NCI-H510A treated with DMSO at 0.1 percent for 48 hours (cell line): ENCODE results near the gene NAXD.
"Not testable (repeated sequence)": the region's sequence is repeated elsewhere in the genome, so short reads cannot be mapped to it uniquely, and the experiment has no call there.

Experiments
- DNase-seq: peaks from one replicate; lab custom pipeline; 2025; lab: John Stamatoyannopoulos, UW

Gene NAXD

DNA sequence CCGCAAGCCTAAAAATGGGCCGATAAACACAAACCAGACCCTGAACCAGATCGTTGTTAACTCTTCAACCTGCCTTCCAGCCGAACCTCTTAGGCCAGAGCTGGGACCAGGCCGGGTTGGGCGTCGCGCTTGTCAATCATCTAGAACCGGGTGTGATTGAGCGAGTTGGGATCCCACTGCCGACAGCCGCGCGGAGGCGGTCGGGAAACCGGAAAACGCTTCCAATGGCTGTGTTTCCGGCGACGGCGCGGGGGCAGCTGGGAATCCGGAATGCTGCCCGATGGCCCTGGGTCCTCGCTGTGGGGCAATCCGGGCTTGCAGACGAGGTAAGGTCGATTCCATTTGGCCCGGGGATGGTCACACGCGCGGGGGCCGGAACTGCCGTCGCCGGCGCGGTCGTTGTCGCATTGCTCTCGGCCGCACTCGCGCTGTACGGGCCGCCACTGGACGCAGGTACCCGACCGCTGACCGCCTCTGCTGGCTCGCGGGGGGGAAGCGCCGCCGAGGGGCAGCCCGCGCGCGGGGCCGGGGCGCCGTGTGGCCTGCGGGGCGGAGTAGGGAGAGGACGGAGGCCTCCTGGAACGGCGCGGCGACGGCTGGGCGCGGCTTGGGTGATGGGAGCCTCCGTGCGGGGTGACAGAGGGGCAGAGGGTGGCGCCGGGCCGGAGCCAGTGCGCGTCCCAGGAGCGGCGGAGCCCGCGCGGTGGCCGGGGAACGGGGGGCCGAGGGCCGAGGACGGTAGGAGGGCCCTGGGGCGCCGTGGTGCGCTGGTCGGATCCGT, at the start of gene NAXD:
Gene NAXD (plus strand): TSS at position 224 of the 781 bp plus-strand sequence. CDS start 57 bp downstream, at position 281.
- DNase-seq = peak; percentile 90

DNA sequence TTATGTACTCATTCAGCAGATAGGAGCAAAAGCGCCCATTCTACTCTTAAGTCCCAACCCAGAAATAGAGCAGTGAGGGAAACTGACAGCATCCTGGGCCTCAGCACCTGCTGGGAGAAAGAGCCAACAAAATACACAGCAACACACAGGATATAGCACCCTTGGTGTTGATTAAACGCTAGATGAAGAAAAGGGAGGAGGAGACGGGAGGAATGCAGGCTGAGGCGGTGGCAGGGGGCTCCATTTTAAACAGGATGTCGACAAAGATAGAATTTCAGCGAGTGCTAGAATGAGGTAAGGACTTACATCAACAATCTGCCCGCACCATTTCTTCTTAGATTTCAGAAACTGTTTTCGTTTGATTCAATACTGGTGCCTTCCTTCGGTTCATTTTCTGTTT, 49.2 kb upstream of the NAXD start:
- no peak for DNase-seq

DNA sequence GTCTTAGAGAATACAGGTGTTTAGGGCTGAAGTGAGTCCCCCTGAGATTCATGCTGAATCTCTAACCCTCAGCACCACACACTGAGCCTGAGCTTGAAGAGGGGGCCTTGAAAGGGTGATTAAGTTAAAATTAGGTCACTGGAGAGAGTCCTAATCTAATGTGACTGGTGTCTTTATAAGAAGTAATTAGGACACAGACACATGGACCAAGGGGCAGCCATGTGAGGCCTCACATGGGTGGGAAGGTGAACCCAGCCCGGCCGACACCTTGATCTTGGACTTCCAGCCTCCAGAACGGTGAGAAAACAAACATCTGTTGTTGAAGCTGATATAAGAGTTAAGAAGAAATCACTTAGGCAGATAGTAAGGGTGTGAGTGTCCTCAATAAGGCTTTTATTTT, 46.7 kb upstream of the NAXD start:
- no peak for DNase-seq

DNA sequence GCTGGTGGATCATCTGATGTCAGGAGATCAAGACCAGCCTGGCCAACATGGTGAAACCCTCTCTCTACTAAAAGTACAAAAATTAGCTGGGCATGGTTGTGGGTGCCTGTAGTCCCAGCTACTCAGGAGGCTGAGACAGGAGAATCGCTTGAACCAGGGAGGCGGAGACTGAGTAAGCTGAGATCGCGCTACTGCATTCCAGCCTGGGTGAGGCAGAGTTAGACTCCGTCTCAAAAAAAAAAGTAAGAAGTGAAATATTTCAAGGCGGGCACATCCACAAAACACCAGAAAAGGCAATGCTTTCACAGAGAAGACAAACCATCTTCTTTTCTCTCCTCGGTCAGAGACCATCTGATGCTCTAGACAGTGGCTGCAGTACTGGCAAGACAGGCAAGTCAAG, 45.4 kb upstream of the NAXD start:
- not testable (repeated sequence) for DNase-seq

DNA sequence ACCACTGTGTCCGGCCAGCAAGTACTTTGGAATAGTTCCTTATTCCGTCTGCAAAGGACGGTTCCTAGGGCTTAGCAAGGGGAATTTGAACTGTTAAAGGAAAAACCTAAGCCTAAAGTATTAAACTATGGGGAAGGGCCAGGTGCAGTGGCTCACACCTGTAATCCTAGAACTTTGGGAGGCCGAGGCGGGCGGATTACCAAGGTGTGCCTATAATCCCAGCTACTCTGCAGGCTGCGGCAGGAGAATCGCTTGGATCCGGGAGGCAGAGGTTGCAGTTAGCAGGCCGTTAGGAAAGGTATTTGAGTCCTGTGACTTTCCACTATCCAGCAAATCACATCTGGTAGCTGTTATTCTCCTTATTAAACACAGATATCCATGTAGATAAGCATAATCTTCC, 44.5 kb upstream of the NAXD start:
- no peak for DNase-seq

DNA sequence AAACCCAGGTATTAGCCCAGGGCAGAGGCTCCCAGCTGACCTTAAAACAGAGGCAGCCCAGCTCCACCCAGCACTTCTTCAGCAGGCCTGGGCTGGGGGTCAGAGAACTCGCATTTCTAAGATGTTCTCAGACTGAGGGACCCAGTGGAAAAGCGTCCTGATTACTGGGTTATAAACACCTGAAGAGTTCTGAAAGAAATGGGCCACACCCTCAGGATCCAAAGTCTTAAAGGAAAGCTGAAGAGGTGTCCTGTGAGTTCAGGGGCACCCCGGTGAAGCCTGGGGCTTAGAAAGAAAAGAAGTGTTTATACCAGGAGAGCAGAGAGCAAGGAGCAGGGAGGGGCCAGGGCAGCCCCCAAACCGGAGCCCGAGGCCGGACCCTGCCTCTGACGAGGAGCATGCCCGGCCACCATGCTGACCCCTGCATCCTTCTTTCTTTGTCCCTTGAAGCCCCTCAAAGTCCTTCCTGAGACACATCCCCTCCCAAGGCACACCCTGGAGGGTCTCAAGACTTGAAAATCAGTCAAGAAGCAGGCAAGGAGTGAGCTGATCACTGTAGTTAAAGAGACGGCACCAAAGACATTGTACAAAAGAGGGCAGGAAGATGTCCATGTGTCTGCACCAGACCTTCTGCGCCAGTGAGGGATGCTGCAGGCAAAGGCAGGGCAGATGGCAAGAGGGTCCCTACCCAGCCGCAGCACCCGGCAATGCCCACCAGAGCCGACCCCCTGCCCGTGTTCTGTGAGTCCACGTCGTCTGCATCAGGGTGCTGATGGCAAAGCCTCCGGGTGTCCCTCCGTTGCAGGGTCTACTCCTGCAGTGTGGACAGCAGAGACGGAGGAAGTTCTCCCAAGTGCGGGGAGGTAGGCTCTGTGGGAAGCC, 43.2 kb upstream of the NAXD start:
- no peak for DNase-seq

DNA sequence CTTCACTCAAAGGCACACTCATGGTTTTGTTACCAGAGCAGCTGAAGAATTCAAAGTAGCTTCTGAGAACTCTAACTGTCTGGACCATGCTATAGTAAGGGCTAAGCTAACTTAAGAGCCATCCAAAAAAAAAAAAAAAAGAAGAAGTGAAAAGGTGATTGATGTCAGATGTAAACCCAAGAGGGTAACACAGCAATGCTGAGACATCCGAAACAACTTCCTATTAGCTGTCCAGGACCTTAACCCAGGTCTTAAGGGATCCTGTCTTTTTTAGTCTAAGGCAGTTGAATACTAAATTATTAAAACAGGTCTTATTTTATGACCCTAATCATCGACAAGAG, 42.6 kb upstream of the NAXD start:
- no peak for DNase-seq

DNA sequence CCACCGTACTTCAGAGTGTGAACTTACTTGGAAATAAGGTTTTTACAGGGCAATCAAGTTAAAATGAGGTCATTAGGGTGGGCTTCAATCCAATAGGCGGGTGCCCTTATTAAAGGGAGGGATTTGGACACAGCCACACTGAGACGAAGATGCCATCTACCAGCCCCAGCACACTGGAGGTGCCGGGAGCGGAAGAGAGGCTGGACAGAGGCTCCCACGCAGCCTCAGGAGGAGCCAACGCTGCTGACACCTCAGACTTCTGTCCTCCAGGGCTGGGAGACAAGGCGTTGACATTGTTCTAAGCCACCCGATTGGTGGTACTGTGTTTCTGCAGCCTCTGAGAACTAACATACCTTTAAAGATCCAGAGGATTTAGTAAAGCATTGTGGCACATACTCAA, 41.2 kb upstream of the NAXD start:
- no peak for DNase-seq

DNA sequence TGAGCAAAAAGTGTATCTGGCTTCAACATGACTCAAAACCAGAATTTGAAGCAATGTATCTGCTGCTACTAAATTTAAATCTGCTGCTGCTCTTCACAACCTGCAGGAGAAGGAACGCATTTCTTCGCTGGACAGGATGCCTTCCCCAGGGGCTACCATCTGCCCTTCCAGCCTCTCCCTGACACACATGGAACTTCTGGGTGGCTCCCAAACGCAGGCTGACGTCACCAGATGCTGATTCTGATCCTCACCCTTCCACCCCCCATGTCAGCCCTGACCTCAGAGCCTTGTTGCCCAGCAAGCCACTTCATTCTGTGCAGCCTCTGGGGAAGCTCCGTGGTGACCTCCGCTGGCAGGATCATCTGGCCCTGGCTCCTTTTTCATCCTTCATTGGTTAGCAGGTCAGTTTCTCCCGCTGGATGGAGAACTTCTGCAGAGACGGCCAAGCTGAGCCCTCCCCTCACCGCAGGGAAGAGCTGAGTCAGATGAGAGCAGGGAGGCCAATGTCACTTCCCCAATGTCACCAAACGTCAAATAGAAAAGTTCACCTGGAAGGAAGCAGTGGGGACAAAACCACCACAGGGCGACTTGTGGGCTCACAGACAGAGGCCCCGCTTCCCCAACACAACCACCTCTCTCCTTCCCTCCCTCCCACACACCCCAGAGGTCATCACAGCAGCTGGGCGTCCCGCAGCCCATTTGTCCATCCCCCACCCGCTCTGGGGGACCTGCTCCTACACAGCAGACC, 39.8 kb upstream of the NAXD start:
- DNase-seq = peak; percentile 73

DNA sequence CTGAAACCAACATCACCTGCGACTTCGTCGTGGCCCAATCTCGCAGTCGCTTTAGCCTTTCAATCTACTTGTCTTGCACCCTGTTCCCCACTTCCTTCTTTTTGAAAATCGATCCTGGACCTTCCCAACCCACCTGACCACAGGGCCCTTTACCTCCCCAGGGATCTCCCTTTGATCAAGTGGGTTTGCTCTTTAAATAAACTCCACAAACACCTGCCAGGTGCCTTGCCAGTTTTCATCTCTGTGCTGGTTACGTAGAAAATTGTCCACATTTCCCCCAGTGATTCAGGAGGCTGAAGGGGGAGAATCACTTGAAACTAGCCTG, 39.3 kb upstream of the NAXD start:
- DNase-seq = peak; percentile 48

DNA sequence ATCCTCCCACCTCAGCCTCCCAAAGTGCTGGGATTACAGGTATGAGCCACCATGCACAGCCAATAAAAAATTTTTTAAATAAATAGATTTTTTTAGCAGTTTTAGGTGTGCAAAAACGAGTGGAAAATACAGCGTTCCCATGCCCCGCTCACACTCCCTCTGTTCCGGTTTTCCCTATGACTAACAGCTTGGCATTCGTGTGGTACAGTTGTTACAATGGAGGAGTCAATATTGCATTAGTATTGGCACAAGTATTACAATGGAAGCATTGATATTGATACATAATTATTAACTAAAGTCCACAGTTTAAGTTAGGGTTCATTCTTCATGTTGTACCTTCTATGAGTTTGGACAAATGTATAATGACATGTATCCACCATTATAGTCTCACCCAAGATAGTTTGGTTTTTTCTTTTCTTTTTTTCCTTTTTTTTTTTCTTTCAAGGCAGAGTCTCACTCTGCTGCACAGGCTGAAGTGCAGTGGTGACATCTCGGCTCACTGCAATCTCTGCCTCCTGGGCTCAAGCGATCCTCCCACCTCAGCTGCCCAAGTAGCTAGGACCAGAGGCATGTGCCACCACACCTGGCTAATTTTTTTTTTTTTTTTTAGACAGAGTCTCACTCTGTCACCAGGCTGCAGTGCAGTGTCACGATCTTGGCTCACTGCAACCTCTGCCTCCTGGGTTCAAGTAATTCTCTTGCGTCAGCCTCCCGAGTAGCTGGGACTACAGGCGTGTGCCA, 38.4 kb upstream of the NAXD start:
- no peak for DNase-seq

DNA sequence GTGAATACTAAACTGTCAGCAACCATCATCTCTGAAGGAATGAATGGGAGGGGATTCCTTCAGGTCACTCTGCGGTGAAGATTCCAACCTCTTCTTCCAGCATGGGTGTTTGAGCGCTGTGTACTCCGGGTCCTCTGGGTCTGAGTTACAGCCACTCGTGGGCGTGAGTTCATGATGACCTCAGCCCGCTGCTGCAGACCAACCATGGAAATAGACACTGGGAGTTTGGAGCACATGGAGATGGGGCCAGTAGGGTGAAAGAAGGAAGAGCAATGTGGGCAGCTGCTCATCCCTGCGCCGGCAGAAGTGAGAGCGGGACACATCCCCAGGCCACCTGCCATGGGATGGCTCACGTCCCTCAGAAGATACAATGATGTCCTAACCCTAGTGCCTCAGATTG, 37.0 kb upstream of the NAXD start:
- no peak for DNase-seq

DNA sequence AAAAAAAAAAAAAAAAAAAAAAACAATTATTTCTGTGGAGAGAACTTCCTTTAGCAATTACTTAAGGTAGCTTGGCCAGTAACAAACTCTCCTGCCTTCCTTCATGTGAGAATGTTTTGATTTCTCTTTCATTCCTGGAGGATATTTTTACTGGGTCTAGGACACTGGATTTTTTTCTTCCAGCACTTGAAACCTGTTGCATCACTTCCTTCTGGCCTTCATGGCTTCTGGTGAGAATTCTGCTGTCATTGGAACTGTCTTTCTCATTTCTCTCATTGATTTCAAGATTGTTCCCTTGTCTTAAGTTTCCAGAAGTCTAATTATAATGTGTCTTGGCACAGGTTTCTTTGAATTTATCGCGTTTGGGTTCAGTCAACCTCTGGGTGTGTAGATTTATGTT, 34.5 kb upstream of the NAXD start:
- DNase-seq = no peak

DNA sequence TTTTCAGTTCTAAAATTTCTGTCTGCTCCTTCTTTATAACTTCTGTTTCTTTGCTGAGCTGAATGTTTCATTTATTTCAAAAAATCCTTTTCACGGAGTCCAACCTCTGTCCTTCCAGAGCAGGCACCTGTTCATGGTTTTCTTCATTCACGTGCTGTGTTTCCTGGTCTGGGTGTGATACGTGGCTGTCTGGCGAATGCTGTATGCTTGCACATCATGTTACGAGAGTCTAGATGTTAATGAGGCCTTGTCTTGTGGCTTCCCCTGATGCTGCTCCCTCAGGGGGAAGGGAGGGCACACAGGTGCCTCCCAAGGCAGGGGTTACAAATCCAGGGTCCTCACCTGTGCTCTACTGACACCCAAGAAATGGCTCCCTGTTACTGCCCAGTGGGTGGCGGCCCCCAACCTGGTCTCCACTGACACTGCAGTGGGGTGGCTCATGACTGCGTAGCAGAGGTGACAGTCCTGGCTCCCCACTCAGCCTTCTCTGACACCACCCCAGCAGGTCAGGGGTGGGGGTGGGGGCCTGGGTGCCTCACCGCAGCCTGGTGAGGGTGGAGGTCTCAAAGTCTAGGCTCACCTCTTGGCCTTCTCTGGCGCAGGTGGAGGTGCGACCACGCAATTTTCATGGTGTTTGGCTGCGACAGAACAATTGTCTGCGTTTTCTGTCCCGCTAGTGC, 33.7 kb upstream of the NAXD start:
- DNase-seq = no peak

DNA sequence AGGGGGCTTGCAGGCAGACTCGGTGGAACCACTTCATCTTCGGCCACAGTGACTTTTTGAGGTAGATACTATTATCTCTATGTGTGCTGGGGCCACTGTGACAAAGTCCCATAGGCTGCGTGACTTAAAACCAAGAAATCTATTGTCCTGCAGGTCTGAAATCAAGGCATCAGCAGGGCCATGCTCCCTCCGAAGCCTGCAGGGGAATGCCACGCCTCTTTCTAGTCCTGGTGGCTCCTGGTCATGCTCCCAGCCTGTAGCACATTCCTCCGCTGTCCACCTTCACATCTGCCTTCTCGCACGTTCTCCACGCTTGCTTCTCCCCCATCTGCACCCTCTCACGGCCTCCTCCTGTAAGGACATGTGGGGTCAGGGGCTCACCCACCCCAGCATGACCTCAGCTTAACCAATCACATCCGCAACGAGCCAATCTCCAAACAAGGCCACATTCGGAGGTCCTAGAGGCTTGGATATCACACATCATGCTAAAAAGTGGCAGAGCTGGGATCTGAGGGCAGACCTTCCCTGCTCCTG, 32.9 kb upstream of the NAXD start:
- no peak for DNase-seq

DNA sequence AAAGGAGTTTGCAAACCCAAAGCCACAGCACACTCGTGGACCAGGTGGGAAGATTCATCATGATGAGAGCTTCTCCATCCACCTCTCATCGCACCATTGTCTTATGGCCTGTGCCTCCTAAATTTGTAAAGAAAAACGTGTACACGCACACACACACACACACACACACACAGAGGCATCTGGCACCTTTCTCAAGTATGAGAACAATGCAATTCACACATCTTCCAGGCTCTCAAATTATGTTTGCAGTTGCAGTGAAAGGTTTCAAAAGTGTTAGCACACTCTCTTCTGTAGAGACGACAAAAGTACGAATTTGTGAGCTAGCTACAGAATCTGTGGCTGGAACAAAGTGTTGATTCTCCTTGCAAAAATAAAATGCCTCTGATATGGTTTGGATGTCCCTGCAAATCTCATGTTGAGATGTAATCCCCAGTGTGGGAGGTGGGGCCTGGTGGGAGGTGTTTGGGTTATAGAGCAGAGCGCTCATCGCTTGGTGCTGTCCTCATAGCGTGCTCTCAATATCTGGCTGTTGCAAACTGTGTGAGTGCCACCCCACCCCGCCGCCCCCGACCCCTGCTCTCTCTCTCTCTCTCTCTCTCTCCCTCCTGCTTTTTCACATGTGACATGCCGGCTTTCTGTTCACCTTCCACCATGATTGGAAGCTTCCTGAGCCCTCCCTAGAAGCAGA, 32.0 kb upstream of the NAXD start:
- no peak for DNase-seq

DNA sequence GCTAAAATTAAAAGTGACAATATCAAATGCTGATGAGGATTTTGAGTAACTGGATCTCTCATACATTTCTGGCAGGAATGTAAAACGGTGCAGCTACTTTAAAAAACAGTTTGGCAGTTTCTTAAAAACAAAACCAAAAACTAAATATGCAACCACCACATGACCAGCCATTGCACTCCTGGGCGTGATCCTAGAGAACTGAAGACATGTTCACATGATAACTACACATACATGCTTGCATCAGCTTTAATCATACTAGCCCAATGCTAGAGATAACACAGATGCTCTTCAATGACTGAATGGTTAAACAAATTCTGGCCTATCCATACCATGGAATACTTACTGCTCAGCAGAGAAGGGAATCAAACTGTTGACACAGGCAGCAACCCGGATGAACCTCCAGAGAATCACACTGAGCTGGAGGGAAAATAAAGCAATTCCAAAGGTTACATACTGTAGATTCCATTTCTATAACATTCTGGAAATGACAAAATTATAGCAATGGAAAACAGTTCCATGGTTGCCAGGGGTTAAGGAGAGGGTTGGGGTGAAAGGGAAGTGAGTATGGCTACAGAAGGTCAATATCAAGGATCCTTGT, 25.5 kb upstream of the NAXD start:
- DNase-seq = no peak

DNA sequence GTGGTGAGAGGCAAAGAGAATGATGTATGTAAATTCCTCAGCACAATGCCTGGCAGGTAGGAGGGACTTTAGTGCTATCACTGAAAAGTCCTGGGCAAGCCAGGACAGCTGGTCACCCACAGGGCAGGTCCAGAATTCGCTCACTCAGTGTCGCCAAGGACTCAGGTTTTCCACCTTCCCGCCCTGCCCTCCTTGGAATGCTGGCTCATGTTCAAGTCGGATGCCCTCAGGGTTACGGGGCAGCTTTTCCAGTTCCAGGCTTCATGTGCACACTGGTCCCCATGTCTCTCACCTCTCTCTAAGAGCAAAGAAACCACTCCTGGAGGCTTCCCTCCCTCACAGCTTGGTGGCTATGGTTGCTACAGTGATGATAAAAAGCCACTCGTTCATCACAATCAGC, 24.8 kb upstream of the NAXD start:
- DNase-seq = no peak

DNA sequence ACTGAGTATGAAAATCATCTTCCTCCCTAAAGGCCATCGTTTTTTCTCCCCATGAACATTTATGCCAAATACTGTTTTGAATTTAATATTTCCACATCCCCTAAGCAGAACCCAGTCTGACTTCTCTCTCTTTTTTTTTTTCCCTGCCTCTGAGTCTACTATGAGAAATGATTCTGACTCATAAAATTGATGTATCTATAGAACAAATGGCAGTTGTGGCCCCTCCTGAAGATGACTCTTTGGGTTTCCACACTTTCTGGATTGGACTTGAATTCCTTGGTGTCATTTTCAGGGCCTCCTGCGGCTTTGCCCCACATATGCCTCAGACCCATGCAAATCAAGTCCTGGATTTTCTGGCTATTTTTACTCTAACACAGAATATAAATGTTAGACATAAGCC, 22.7 kb upstream of the NAXD start:
- no peak for DNase-seq

DNA sequence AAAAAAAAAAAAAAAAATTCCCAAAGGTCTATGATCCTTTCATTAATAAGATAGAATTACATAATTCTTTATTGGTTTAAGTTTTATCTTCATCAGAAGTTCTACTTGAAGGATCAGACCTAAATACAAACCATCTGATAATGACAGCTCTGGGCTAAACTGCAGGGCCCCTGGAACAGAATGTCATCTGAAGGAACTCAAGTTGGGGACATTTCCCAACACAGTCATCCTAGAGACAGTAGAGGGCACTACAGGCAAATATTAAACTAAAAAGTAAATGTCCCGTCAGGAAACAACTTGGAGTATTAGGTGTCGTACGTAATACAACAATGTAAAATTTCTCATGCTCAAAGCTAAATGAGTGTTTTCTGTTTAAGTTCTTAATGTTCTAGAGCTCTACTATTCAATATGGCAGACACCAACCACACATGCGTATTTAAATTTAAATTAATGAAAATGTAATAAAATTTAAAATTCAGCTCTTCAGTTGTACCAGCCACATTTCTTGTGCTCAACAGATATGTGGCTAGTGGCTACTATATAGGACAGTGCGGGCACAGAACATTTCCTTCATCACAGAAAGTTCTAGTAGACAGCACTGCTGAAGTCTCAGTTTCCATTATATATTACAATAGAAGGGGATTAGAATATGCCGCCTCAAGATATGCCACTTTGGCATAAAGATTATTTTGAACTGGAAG, 21.8 kb upstream of the NAXD start:
- DNase-seq = peak; percentile 49
